ENCODE measurements around the gene ZCWPW1. TPM values are rescaled to one million over a fixed set of nuclear protein-coding genes. Genes with fewer than 3 reads are reported as not detected.

Gene ZCWPW1
- total RNA-seq, 1 donor from 2014 or later, result 6.1 TPM

DNA sequence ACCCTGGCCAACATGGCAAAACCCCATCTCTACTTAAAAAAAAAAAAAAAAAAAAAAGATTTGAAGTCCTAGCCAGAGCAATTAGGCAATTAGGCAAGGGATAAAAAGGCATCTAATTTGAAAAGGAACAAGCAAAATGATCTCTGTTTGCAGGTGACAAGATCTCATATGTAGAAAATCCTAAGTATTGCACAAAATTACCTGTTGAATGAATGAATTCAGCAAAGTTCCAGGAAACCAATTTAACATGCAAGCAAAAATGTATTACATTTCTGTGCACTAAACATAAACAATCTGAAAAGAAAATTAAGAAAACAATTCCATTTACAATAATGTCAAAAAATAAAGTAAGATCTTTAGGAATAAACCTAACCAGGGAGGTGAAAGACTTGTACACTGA is 65.4 kb downstream of the ZCWPW1 start:
- Mint-ChIP-seq H3K4me3 (no peak overlapping the region), H3K27ac (no peak overlapping the region), H3K4me1 (no peaks in the 10 kb centered on the region), H3K9me3 (no peaks in the 10 kb centered on the region), H3K27me3 (ENCODE audit: low read depth) (no peaks in the 10 kb centered on the region), H3K36me3 (peaks cover 48% of the 10 kb centered on the region)
- TF ChIP-seq CTCF (IDR thresholded peaks at IDR 0.05; ENCODE audit: unreplicated experiment), result no peak
- DNase-seq (ENCODE audit: low spot score in 2 of 2, unreplicated experiment in 2 of 2), result no peak

DNA sequence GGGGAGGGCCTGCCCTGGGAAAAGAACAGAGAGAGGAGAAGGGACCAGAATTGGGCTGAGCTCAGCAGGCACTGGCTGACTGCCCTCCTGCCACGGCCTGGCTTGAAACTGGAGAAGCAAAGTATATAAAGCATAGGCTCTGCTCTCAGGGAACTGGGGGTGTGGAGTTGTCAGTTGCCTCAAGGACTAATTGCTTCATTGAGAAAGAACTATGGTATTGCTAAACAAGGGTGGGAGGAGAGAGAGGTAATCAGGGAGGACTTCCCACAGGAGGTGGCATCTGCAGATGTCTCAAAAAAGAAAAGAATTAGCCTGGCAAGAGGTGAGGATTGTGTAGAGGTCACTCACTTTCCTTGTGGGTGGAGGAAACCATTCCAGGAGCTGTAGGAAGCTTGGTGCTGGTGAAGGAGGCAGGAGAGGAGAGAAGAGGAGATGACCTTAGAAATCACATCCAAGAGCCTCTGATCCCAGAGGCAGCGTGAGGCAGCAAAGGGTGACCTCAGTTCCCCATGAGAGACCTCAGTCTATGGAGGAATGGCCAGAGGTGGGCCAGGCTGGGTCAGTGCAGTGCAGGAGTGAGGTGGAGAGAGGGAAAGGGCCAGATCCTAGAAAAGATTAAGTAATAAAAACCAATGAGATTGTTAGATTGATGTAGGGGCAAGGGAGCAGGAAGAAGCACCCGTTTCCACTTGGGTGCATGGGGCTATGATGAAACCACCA is 68.2 kb downstream of the ZCWPW1 start:
- no peak for TF ChIP-seq CTCF (IDR thresholded peaks at IDR 0.05; ENCODE audit: unreplicated experiment)
- no peak for DNase-seq (ENCODE audit: low spot score in 2 of 2, unreplicated experiment in 2 of 2)
- no peaks in the 10 kb centered on the region for H3K9me3 Mint-ChIP-seq
- H3K4me3 Mint-ChIP-seq, result no peak overlapping the region
- no peaks in the 10 kb centered on the region for H3K4me1 Mint-ChIP-seq
- peaks cover 42% of the 10 kb centered on the region for H3K36me3 Mint-ChIP-seq
- H3K27me3 Mint-ChIP-seq (ENCODE audit: low read depth), result no peaks in the 10 kb centered on the region
- no peak overlapping the region for H3K27ac Mint-ChIP-seq

DNA sequence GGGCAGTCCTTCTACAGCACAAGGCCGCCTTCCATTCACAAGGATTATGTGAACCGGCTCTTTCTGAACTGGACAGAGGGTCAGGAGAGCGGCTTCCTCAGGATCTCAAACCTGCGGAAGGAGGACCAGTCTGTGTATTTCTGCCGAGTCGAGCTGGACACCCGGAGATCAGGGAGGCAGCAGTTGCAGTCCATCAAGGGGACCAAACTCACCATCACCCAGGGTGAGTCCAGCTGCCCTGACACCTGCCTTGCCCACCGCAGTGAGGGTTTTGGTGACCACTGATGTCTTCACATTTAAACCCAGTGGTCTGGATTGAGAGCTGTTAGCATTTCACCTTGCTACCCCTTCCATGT is 69.7 kb downstream of the ZCWPW1 start:
- peaks cover 36% of the 10 kb centered on the region for H3K36me3 Mint-ChIP-seq
- H3K4me1 Mint-ChIP-seq, result no peaks in the 10 kb centered on the region
- DNase-seq (ENCODE audit: low spot score in 2 of 2, unreplicated experiment in 2 of 2), result no peak
- H3K9me3 Mint-ChIP-seq, result no peaks in the 10 kb centered on the region
- H3K4me3 Mint-ChIP-seq, result no peak overlapping the region
- TF ChIP-seq CTCF (IDR thresholded peaks at IDR 0.05; ENCODE audit: unreplicated experiment), result no peak
- H3K27me3 Mint-ChIP-seq (ENCODE audit: low read depth), result no peaks in the 10 kb centered on the region
- H3K27ac Mint-ChIP-seq, result no peak overlapping the region

DNA sequence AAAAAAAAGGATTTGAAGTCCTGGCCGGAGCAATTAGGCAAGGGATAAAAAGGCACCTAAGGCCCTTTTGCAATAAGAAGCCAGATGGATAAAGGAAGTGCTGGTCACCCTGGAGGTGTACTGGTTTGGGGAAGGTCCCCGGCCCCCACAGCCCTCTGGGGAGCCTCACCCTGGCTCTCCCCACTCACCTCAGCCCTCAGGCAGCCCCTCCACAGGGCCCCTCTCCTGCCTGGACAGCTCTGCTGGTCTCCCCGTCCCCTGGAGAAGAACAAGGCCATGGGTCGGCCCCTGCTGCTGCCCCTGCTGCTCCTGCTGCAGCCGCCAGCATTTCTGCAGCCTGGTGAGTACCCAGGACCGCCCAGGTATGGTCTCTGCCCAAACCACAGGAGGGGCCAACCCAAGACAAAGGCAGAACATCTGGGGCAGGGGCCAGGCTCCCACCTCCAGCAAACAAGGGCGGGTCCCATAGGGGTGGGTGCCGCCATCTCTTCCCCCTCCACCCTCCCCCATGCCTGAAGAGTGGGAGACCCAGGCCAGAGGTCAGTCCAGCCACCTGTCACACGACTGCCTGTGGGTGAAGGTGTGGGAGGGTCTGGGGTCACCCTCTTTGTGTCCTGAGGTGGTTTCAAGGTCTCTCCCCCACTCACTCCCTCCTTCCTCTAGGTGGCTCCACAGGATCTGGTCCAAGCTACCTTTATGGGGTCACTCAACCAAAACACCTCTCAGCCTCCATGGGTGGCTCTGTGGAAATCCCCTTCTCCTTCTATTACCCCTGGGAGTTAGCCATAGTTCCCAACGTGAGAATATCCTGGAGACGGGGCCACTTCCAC is 70.3 kb downstream of the ZCWPW1 start, which contains the start of gene PILRB:
Gene PILRB (plus strand): TSS at position 91 of the 830 bp plus-strand sequence. CDS start 186 bp downstream, at position 277.
- no peaks in the 10 kb centered on the region for H3K4me1 Mint-ChIP-seq
- H3K9me3 Mint-ChIP-seq, result no peaks in the 10 kb centered on the region
- no peaks in the 10 kb centered on the region for H3K27me3 Mint-ChIP-seq (ENCODE audit: low read depth)
- H3K36me3 Mint-ChIP-seq, result peaks cover 30% of the 10 kb centered on the region
- no peak within 1 kb of the TSS for H3K4me3 Mint-ChIP-seq
- no peak for DNase-seq (ENCODE audit: low spot score in 2 of 2, unreplicated experiment in 2 of 2)
- TF ChIP-seq CTCF (IDR thresholded peaks at IDR 0.05; ENCODE audit: unreplicated experiment), result no peak
- H3K27ac Mint-ChIP-seq, result no peak within 1 kb of the TSS

DNA sequence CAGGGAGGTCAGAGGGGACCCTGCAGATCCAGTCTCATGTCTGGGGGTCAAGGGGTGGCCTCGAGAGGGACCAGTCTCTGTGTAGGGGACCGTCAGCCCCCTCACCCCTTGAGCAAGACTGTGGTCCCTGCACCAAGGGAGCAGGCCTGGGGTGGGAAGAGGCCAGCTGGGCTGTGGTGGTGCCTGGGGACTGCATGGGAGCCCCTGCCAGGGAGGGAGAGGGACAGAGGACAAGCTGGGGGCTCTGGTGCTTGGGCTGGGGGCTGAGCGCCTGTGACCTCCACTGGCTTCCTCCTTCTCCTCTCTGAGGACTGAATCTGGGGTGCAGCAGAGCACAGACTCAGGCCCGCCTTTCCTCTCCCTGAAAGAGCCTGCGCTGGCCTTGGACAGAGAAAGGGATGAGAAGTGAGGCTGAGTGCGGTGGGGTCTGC is 71.4 kb downstream of the ZCWPW1 start:
- DNase-seq (ENCODE audit: low spot score in 2 of 2, unreplicated experiment in 2 of 2), result no peak
- no peak for TF ChIP-seq CTCF (IDR thresholded peaks at IDR 0.05; ENCODE audit: unreplicated experiment)
- Mint-ChIP-seq H3K27me3 (ENCODE audit: low read depth) (no peaks in the 10 kb centered on the region), H3K4me1 (no peaks in the 10 kb centered on the region), H3K4me3 (no peak overlapping the region), H3K36me3 (peaks cover 22% of the 10 kb centered on the region), H3K9me3 (no peaks in the 10 kb centered on the region), H3K27ac (no peak overlapping the region)
